OCI-LY3 (cell line): ENCODE measurements around the gene DIPK2A.
A peak's percentile ranks its signal among the peaks of the same experiment; 100 is the strongest.

Source experiments
- H2AFZ ChIP-seq: fragments of 200-600, 300-600 bp; shearing (Covaris generic); 2 replicates; pipeline ENCODE4 v1.6.0; 2014; ENCODE audit warnings: antibody characterized with exemption, low read depth, low read length
- H3K27ac ChIP-seq: fragments of 200-600, 300-600 bp; sonication (generic); 2 replicates; pipeline ENCODE4 v1.5.1; 2014; ENCODE audit warnings: mild to moderate bottlenecking, low read length, moderate library complexity, mixed read lengths
- H3K27me3 ChIP-seq: fragments of 200-600, 300-600 bp; sonication (generic); 2 replicates; pipeline ENCODE4 v1.6.1; 2014; ENCODE audit warnings: low read depth, low read length, mixed read lengths
- H3K36me3 ChIP-seq: fragments of 200-600, 300-600 bp; sonication (generic); replicated peaks from 2 replicates; pipeline ENCODE3; 2014; ENCODE audit warnings: low read depth, low read length, mixed read lengths
- H3K4me1 ChIP-seq: fragments of 300-600, 200-600 bp; sonication (generic); 2 replicates; pipeline ENCODE4 v1.6.1; 2014; ENCODE audit warnings: low read length, mixed read lengths
- H3K4me2 ChIP-seq: fragments of 200-600, 300-600 bp; sonication (generic); 2 replicates; pipeline ENCODE4 v1.6.1; 2014; ENCODE audit warnings: low read length, mixed read lengths
- H3K4me3 ChIP-seq: fragments of 300-600, 200-600 bp; sonication (generic); 2 replicates; pipeline ENCODE4 v1.5.1; 2014; ENCODE audit warnings: antibody characterized with exemption, mild to moderate bottlenecking, low read length, moderate library complexity
- H3K79me2 ChIP-seq: fragments of 300-600, 200-600 bp; shearing (Covaris generic); 2 replicates; pipeline ENCODE4 v1.6.1; 2014; ENCODE audit warnings: mild to moderate bottlenecking, low read length, mixed read lengths
- H3K9ac ChIP-seq: fragments of 300-600, 200-600 bp; shearing (Covaris generic); 2 replicates; pipeline ENCODE4 v1.6.0; 2014; ENCODE audit warnings: mild to moderate bottlenecking, low read length, moderate library complexity
- H3K9me3 ChIP-seq: fragments of 200-600, 300-600 bp; shearing (Covaris generic); 2 replicates; pipeline ENCODE4 v1.6.1; 2014; ENCODE audit warnings: low read length, mixed read lengths; ENCODE audit not compliant: insufficient read depth
- H4K20me1 ChIP-seq: fragments of 200-600, 300-600 bp; sonication (generic); 2 replicates; pipeline ENCODE4 v1.6.1; 2016; ENCODE audit warnings: low read length, mixed read lengths; ENCODE audit not compliant: insufficient read depth
- CTCF ChIP-seq: fragments of 200-600, 300-600 bp; sonication (generic); IDR thresholded peaks from 2 replicates; pipeline ENCODE4 v1.5.1; 2014; ENCODE audit warnings: antibody characterized with exemption, low read length, low read depth
- EZH2phosphoT487 ChIP-seq: fragments of 200-600 bp; shearing (Covaris generic); IDR thresholded peaks from 2 replicates; pipeline ENCODE4 v1.6.1; 2018; ENCODE audit warnings: antibody characterized with exemption, mixed run types, low read depth

DIPK2A gene

GRCh38 chr3:143971359-143972154 is at the start of gene DIPK2A:
Gene DIPK2A (plus strand): TSS chr3:143971823. CDS start chr3:143972333, 510 bp downstream.
- Histone ChIP-seq H3K4me1 (peaks cover 16% of the 10 kb centered on the region), H3K9me3 (no peaks in the 10 kb centered on the region), H3K4me2 (peak within 1 kb of the TSS; percentile 89), H3K79me2 (peaks cover 46% of the 10 kb centered on the region), H3K27ac (peak within 1 kb of the TSS; percentile 95), H4K20me1 (peaks cover 21% of the 10 kb centered on the region), H3K36me3 (peaks cover 3% of the 10 kb centered on the region), H3K4me3 (peak within 1 kb of the TSS; percentile 97), H2AFZ (peak within 1 kb of the TSS; percentile 66), H3K27me3 (no peaks in the 10 kb centered on the region), H3K9ac (peak within 1 kb of the TSS; percentile 98)
- TF ChIP-seq CTCF (no peak), EZH2phosphoT487 (no peak)

- Histone ChIP-seq H3K9ac (no peak overlapping the region), H2AFZ (no peak overlapping the region), H3K27ac (peak overlapping the region; percentile 18), H4K20me1 (no peaks in the 10 kb centered on the region), H3K36me3 (peaks cover 4% of the 10 kb centered on the region), H3K79me2 (no peaks in the 10 kb centered on the region), H3K9me3 (no peaks in the 10 kb centered on the region), H3K4me2 (peak overlapping the region; percentile 66), H3K4me3 (peak overlapping the region; percentile 53), H3K4me1 (peaks cover 41% of the 10 kb centered on the region), H3K27me3 (0 out of 2 replicates have a peak, but pooled peaks cover 6% of the 10 kb centered on the region)
- no peak for TF ChIP-seq CTCF
- TF ChIP-seq EZH2phosphoT487: no peak
These were observed 46.9 kb upstream of the DIPK2A start for GRCh38 chr3:143924522-143925285.

GRCh38 chr3:143928056-143928455 is 43.6 kb upstream of the DIPK2A start:
- Histone ChIP-seq H2AFZ (no peak overlapping the region), H3K9me3 (no peaks in the 10 kb centered on the region), H3K79me2 (no peaks in the 10 kb centered on the region), H3K4me2 (no peak overlapping the region), H3K27me3 (0 out of 2 replicates have a peak, but pooled peaks cover 6% of the 10 kb centered on the region), H3K36me3 (peaks cover 4% of the 10 kb centered on the region), H3K27ac (no peak overlapping the region), H3K9ac (no peak overlapping the region), H3K4me1 (peaks cover 28% of the 10 kb centered on the region), H4K20me1 (no peaks in the 10 kb centered on the region), H3K4me3 (no peak overlapping the region)
- TF ChIP-seq CTCF (no peak), EZH2phosphoT487 (no peak)
